Thyroid gland (tissue), 4 donors: ENCODE data around the gene EBI3.

ENCODE experiments used
- POLR2A ChIP-seq, 2 donors: fragments of 450-650 bp; IDR thresholded peaks; one replicate each; pipeline ENCODE4 v1.6.1; 2017; ENCODE audit warnings: antibody characterized with exemption in 2 of 2, mild to moderate bottlenecking in 2 of 2, moderate library complexity in 1 of 2
- TF ChIP-seq, protein P1 (sequence below), 6 experiments: fragments of 200-600 bp in 3 of 6; fragments of 450-650 bp in 3 of 6; sonication (generic) in 3 of 6; IDR thresholded peaks; one replicate each; pipeline ENCODE4 v1.5.1; 2016 to 2019; ENCODE audit warnings: antibody characterized with exemption in 6 of 6, mild to moderate bottlenecking in 2 of 6, inconsistent platforms in 1 of 6, moderate library complexity in 1 of 6

DNA sequence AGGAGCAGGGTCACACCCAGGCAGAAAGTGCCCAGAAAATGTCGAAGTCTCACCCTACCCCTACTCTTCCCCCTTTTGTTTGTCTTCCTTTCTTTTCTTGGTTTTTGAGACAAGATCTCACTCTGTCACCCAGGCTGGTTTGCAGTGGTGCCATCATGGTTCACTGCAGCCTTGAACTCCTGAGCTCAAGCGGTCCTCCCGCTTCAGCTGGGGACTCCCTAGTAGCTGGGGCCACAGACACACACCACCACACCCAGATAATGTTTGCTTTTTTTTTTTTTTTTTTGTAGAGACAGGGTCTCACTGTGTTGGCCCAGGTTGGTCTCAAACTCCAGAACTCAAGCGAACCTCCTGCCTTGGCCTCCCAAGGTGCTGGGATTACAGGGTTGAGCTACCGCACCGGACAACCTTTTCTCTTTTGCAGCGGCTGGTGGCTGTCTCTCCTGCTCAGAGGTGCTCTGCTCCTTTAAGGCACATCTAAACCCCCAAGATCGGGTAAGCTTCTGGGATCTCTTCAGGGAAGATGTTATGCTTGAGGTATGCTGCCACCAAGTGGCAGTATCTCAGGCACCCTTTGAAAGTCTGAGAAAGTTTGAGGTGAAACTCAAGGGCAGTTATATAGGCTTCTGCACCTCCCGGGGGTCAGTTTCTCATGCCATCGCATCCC is 22.4 kb upstream of the EBI3 start:
- TF ChIP-seq, protein P1, sequence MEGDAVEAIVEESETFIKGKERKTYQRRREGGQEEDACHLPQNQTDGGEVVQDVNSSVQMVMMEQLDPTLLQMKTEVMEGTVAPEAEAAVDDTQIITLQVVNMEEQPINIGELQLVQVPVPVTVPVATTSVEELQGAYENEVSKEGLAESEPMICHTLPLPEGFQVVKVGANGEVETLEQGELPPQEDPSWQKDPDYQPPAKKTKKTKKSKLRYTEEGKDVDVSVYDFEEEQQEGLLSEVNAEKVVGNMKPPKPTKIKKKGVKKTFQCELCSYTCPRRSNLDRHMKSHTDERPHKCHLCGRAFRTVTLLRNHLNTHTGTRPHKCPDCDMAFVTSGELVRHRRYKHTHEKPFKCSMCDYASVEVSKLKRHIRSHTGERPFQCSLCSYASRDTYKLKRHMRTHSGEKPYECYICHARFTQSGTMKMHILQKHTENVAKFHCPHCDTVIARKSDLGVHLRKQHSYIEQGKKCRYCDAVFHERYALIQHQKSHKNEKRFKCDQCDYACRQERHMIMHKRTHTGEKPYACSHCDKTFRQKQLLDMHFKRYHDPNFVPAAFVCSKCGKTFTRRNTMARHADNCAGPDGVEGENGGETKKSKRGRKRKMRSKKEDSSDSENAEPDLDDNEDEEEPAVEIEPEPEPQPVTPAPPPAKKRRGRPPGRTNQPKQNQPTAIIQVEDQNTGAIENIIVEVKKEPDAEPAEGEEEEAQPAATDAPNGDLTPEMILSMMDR (IDR thresholded peaks at IDR 0.05), result no peak
- no peak for TF ChIP-seq POLR2A (IDR thresholded peaks at IDR 0.05)
